GM21381 (cell line): ENCODE results near the gene RSU1.

ENCODE experiments used
- ATAC-seq: cut with Tn5 transposase; IDR thresholded peaks from one replicate; pipeline ENCODE4 v1.9.1; 2021; ENCODE audit warnings: mild to moderate bottlenecking, moderate library complexity; ENCODE audit not compliant: unreplicated experiment

The RSU1 gene

GRCh38 chr10:16544099-16544498, 273.1 kb downstream of the RSU1 start:
- no peak for ATAC-seq
